MCF 10A (cell line): ENCODE results near the gene VEGFA. TPM values are rescaled to one million over a fixed set of nuclear protein-coding genes. Genes with fewer than 3 reads are reported as not detected.

ENCODE experiments used
- BruUV-seq: library from RNA; stranded (reverse); fragments of 400-500 nt; replicated peaks from 2 replicates; lab custom pipeline; 2021; lab: Mats Ljungman, UMichigan
- CTCF ChIA-PET: fragments of 300-600 bp; sonication (Branson Sonifier 250); formaldehyde crosslinking; extraction: SDS; loops from one replicate; lab custom pipeline; 2021; ENCODE audit warnings: antibody characterized with exemption, inconsistent platforms; lab: Yijun Ruan, JAX
- POLR2A ChIA-PET: fragments of 300-600, 350-650 bp; sonication (Branson Sonifier 250); formaldehyde crosslinking; extraction: SDS; loops from one replicate; lab custom pipeline; 2020; ENCODE audit warnings: antibody characterized with exemption, inconsistent platforms; lab: Yijun Ruan, JAX
- DNase-seq: peaks from one replicate; pipeline ENCODE4 v3.0.0-alpha.2; 2018; ENCODE audit not compliant: unreplicated experiment
- H3K27ac Mint-ChIP-seq: one replicate; pipeline ENCODE4 v1.8.0; 2022; ENCODE audit warnings: mild to moderate bottlenecking, low read depth, mixed read lengths; ENCODE audit not compliant: unreplicated experiment
- H3K27me3 Mint-ChIP-seq: one replicate; pipeline ENCODE4 v1.8.0; 2022; ENCODE audit warnings: mixed read lengths; ENCODE audit not compliant: insufficient read depth, unreplicated experiment
- H3K36me3 Mint-ChIP-seq: one replicate; pipeline ENCODE4 v1.8.0; 2022; ENCODE audit warnings: mild to moderate bottlenecking, moderate library complexity, mixed read lengths; ENCODE audit not compliant: insufficient read depth, unreplicated experiment
- H3K4me1 Mint-ChIP-seq: one replicate; pipeline ENCODE4 v1.8.0; 2022; ENCODE audit warnings: mixed read lengths; ENCODE audit not compliant: insufficient read depth, unreplicated experiment
- H3K4me3 Mint-ChIP-seq: one replicate; pipeline ENCODE4 v1.8.0; 2022; ENCODE audit warnings: mild to moderate bottlenecking, moderate library complexity, mixed read lengths; ENCODE audit not compliant: unreplicated experiment
- H3K9me3 Mint-ChIP-seq: one replicate; pipeline ENCODE4 v1.8.0; 2022; ENCODE audit warnings: mixed read lengths; ENCODE audit not compliant: unreplicated experiment
- CTCF ChIP-seq: fragments of 200-600 bp; IDR thresholded peaks from one replicate; pipeline ENCODE4 v1.8.0; 2022; ENCODE audit warnings: antibody characterized with exemption, mild to moderate bottlenecking; ENCODE audit not compliant: unreplicated experiment
- intact Hi-C: fragments of 100-400 bp; cut with micrococcal nuclease; formaldehyde crosslinking; loops from 2 replicates; pipeline ENCODE4 v1.14.1; 2022
- total RNA-seq: library from RNA; stranded (reverse); gene quantifications from 2 replicates; pipeline ENCODE4 v1.2.3, GENCODE V29; 2022

The VEGFA gene
- total RNA-seq, 1 experiment from 2014 or later = 265 TPM

- ChIA-PET POLR2A (no interaction called here), CTCF (interaction anchor here (1.0 to 2.4 kb wide), 3 partner anchors 33 to 272 kb away, joined by 4 to 12 read pairs (median 5); no protein-coding TSS in a partner anchor)
- Mint-ChIP-seq H3K27me3 (no peaks in the 10 kb centered on the region), H3K4me1 (peaks cover 44% of the 10 kb centered on the region), H3K27ac (no peak overlapping the region), H3K4me3 (no peak overlapping the region), H3K36me3 (no peaks in the 10 kb centered on the region), H3K9me3 (no peaks in the 10 kb centered on the region)
- DNase-seq = no peak
- no TSS peak for BruUV-seq
- no peak for TF ChIP-seq CTCF
- intact Hi-C loops = no loop called here
Observed at GRCh38 chr6:43806758-43807227, 36.8 kb downstream of the VEGFA start.

- no peak for DNase-seq
- no peaks in the 10 kb centered on the region for H3K27me3 Mint-ChIP-seq
- TF ChIP-seq CTCF = no peak
- POLR2A ChIA-PET = interaction anchor here (0.7 kb wide), 1 partner anchor 8 kb away, joined by 3 read pairs; no protein-coding TSS in a partner anchor
- CTCF ChIA-PET = interaction anchor here (0.7 to 2.4 kb wide), 6 partner anchors 11 to 271 kb away, joined by 3 to 12 read pairs (median 6); no protein-coding TSS in a partner anchor
- no peak overlapping the region for H3K27ac Mint-ChIP-seq
- H3K4me1 Mint-ChIP-seq = peaks cover 43% of the 10 kb centered on the region
- no TSS peak for BruUV-seq
- H3K9me3 Mint-ChIP-seq = no peaks in the 10 kb centered on the region
- H3K4me3 Mint-ChIP-seq = no peak overlapping the region
- no peaks in the 10 kb centered on the region for H3K36me3 Mint-ChIP-seq
- intact Hi-C loops = no loop called here
Observed at GRCh38 chr6:43807228-43808061, 37.4 kb downstream of the VEGFA start.

GRCh38 chr6:43808412-43808811, 38.4 kb downstream of the VEGFA start:
- POLR2A ChIA-PET = no interaction called here
- H3K36me3 Mint-ChIP-seq = peaks cover under 1% of the 10 kb centered on the region
- H3K27ac Mint-ChIP-seq = no peak overlapping the region
- BruUV-seq = no TSS peak
- no peak for DNase-seq
- H3K4me1 Mint-ChIP-seq = peaks cover 34% of the 10 kb centered on the region
- TF ChIP-seq CTCF = no peak
- H3K9me3 Mint-ChIP-seq = no peaks in the 10 kb centered on the region
- CTCF ChIA-PET = interaction anchor here (1.0 to 2.4 kb wide), 3 partner anchors 10 to 40 kb away, joined by 6 to 12 read pairs (median 7); no protein-coding TSS in a partner anchor
- no peak overlapping the region for H3K4me3 Mint-ChIP-seq
- H3K27me3 Mint-ChIP-seq = no peaks in the 10 kb centered on the region
- intact Hi-C loops = no loop called here
